Activated CD4-positive, alpha-beta T cell treated with anti-CD3 and anti-CD28 coated beads, Interleukin-2, amount 10 ng/mL, durations not matched to agents 7 days and 5 days (primary cell): ENCODE results near the gene ITCH. TPM values are rescaled to one million over a fixed set of nuclear protein-coding genes. Genes with fewer than 3 reads are reported as not detected.
"Not testable (repeated sequence)": the region's sequence is repeated elsewhere in the genome, so short reads cannot be mapped to it uniquely, and the experiment has no call there.

ENCODE experiments used
- CTCF ChIA-PET: fragments of 350-600 bp; sonication (Branson Sonifier 250); formaldehyde crosslinking; loops from one replicate; lab custom pipeline; 2021; ENCODE audit warnings: antibody characterized with exemption; lab: Charles Lee
- POLR2A ChIA-PET: fragments of 350-600 bp; sonication (Branson Sonifier 250); formaldehyde crosslinking; loops from one replicate; lab custom pipeline; 2021; ENCODE audit warnings: antibody characterized with exemption; lab: Charles Lee
- DNase-seq: peaks from one replicate; pipeline ENCODE4 v3.0.0-alpha.2; 2020
- H3K27ac Mint-ChIP-seq: one replicate; pipeline ENCODE4 v1.8.0; 2021; ENCODE audit warnings: mild to moderate bottlenecking, moderate library complexity, mixed read lengths
- H3K27me3 Mint-ChIP-seq: one replicate; pipeline ENCODE4 v1.8.0; 2021; ENCODE audit warnings: mixed read lengths
- H3K36me3 Mint-ChIP-seq: one replicate; pipeline ENCODE4 v1.8.0; 2021; ENCODE audit warnings: low read depth, mixed read lengths
- H3K4me1 Mint-ChIP-seq: one replicate; pipeline ENCODE4 v1.8.0; 2021; ENCODE audit warnings: mixed read lengths
- H3K4me3 Mint-ChIP-seq: one replicate; pipeline ENCODE4 v1.8.0; 2021; ENCODE audit warnings: mild to moderate bottlenecking, moderate library complexity, mixed read lengths
- H3K9me3 Mint-ChIP-seq: one replicate; pipeline ENCODE4 v1.8.0; 2021; ENCODE audit warnings: mixed read lengths
- total RNA-seq, 2 experiments: library from RNA; stranded (reverse); gene quantifications; one replicate each; pipeline ENCODE4 v1.2.3, GENCODE V29; 2021

Gene ITCH
- total RNA-seq, 2 experiments from 2014 or later: 46.9 to 48.5 TPM

GRCh38 chr20:34514034-34514433 lies 151.0 kb downstream of the ITCH start:
- H3K27ac Mint-ChIP-seq, DNase-seq: not testable (repeated sequence)

DNA sequence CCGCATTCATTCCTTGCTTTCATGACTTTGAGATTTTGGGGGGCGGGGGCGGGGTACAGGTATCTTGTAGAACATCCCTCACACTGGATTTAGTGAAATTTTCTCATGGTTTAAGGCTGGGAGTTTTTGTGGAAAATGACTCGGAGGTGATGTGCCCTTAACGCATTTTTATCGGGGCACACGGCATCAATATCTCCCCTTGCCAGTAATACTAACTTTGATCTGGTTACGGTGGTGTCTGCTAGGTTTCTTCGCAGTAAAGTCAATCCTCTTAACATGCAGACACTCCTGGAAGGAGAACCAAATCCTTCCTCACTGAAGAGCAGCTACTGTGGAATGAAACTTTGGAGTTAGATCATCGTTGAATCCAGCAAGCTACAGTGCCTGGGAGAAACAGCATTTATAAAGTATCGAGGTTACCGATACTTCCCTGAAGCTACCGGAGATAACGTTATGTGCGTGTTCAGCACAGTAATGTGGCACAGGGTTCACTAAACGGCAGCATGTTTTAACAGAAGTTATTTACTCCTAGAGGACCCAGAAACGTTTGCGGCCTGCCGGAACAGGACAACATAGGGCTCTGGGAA lies 151.9 kb downstream of the ITCH start:
- no peaks in the 10 kb centered on the region for H3K9me3 Mint-ChIP-seq
- POLR2A ChIA-PET: interaction anchor here (0.7 to 1.6 kb wide), 2 partner anchors 151 to 737 kb away, joined by 3 to 7 read pairs; partner anchors contain the start of gene ITCH
- H3K36me3 Mint-ChIP-seq: peaks cover 12% of the 10 kb centered on the region
- H3K27ac Mint-ChIP-seq: peak overlapping the region; percentile 94
- H3K4me3 Mint-ChIP-seq: peak overlapping the region; percentile 97
- no peaks in the 10 kb centered on the region for H3K27me3 Mint-ChIP-seq
- peaks cover 27% of the 10 kb centered on the region for H3K4me1 Mint-ChIP-seq
- CTCF ChIA-PET: interaction anchor here (1.0 to 3.4 kb wide), 6 partner anchors 9 to 202 kb away, joined by 3 to 36 read pairs (median 4); no protein-coding TSS in a partner anchor
- no peak for DNase-seq

More at GRCh38 chr20:34514034-34514433, 151.0 kb downstream of the ITCH start:
- H3K4me1 Mint-ChIP-seq: peaks cover 27% of the 10 kb centered on the region
- CTCF ChIA-PET: interaction anchor here (1.2 kb wide), 1 partner anchor 202 kb away, joined by 4 read pairs; no protein-coding TSS in a partner anchor
- H3K36me3 Mint-ChIP-seq: peaks cover 12% of the 10 kb centered on the region
- H3K4me3 Mint-ChIP-seq, H3K27me3 Mint-ChIP-seq, H3K9me3 Mint-ChIP-seq, POLR2A ChIA-PET: not testable (repeated sequence)

- ChIA-PET POLR2A (interaction anchor here (0.7 to 1.6 kb wide), 4 partner anchors 152 to 737 kb away, joined by 3 to 7 read pairs (median 3); partner anchors contain the start of gene ITCH), CTCF (interaction anchor here (1.0 to 3.4 kb wide), 7 partner anchors 10 to 203 kb away, joined by 3 to 36 read pairs (median 4); no protein-coding TSS in a partner anchor)
- Mint-ChIP-seq H3K4me3 (peak overlapping the region; percentile 97), H3K27me3 (no peaks in the 10 kb centered on the region), H3K27ac (peak overlapping the region; percentile 94), H3K36me3 (peaks cover 11% of the 10 kb centered on the region), H3K9me3 (no peaks in the 10 kb centered on the region), H3K4me1 (peaks cover 29% of the 10 kb centered on the region)
- peak; percentile 81 for DNase-seq
Observed at GRCh38 chr20:34515484-34516246, 152.6 kb downstream of the ITCH start.

DNA sequence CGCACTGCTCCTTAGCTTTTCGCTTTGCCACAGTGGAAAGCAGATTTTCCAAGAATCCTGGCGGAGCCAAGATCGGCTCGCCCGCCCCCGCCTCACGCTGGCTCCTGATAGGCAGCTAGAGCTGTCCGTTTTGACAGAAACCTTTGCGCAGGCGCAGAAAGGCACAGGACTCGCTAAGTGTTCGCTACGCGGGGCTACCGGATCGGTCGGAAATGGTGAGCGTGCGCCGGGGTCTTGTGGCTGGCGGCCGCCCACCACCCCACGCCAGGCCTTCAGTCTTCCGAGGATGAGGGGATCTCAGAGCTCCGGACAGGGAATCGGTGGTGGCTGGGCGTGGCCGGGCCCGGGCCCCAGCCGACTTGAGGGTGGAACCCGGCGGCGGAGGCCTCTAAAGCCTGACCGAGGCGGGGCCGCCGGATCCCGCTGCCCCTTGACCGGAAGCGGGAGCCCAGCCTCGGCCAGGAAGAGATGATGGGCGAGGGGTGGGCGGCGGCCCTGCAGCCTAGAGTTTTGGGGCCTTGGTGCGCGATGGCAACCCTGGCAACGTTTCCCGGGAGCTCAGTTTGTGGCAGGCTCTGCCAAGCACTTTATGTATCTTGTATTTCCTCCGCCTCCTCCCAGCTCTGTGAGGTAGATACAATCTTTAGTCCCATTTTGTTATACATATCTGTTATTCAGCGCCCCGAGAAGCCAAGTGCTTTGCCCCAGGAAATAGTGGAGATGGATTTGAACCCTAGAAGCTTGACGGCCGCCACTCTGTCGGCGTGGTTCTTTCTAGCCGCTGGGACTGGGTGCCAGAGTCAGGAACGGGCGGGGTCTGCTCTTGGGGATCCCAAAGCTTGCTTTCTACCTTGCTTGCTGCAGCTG lies 153.4 kb downstream of the ITCH start, which contains the start of gene DYNLRB1:
DYNLRB1 (plus strand) TSS at position 176 of the 867 bp plus-strand sequence; CDS start at position 213, 37 bp downstream.
- H3K9me3 Mint-ChIP-seq: no peaks in the 10 kb centered on the region
- H3K4me3 Mint-ChIP-seq: peak within 1 kb of the TSS; percentile 97

GRCh38 chr20:34517114-34517505 lies 154.0 kb downstream of the ITCH start:
- peak overlapping the region; percentile 94 for H3K27ac Mint-ChIP-seq
- H3K4me3 Mint-ChIP-seq: peak overlapping the region; percentile 97
- ChIA-PET CTCF (interaction anchor here (0.6 to 3.4 kb wide), 6 partner anchors 17 to 374 kb away, joined by 3 to 36 read pairs (median 4); partner anchors contain the start of gene ITCH), POLR2A (no interaction called here)
- peaks cover 10% of the 10 kb centered on the region for H3K36me3 Mint-ChIP-seq
- no peaks in the 10 kb centered on the region for H3K9me3 Mint-ChIP-seq
- no peaks in the 10 kb centered on the region for H3K27me3 Mint-ChIP-seq
- peaks cover 33% of the 10 kb centered on the region for H3K4me1 Mint-ChIP-seq
- DNase-seq: no peak

More for the DNA sequence above, 153.4 kb downstream of the ITCH start, which contains the start of gene DYNLRB1:
- no peaks in the 10 kb centered on the region for H3K27me3 Mint-ChIP-seq
- POLR2A ChIA-PET: interaction anchor here (0.6 to 1.6 kb wide), 4 partner anchors 115 to 214 kb away, joined by 3 to 7 read pairs (median 4); partner anchors contain the start of gene ITCH
- H3K27ac Mint-ChIP-seq: peak within 1 kb of the TSS; percentile 94
- peak; percentile 97 for DNase-seq
- peaks cover 7% of the 10 kb centered on the region for H3K36me3 Mint-ChIP-seq
- CTCF ChIA-PET: interaction anchor here (0.6 to 3.4 kb wide), 9 partner anchors 11 to 373 kb away, joined by 3 to 36 read pairs (median 4); partner anchors contain the start of gene ITCH
- H3K4me1 Mint-ChIP-seq: peaks cover 30% of the 10 kb centered on the region

- Mint-ChIP-seq H3K36me3 (peaks cover 13% of the 10 kb centered on the region), H3K4me1 (peaks cover 32% of the 10 kb centered on the region)
- H3K4me3 Mint-ChIP-seq, H3K27me3 Mint-ChIP-seq, POLR2A ChIA-PET, H3K27ac Mint-ChIP-seq, DNase-seq, H3K9me3 Mint-ChIP-seq: not testable (repeated sequence)
- CTCF ChIA-PET: interaction anchor here (1.2 kb wide), 1 partner anchor 221 kb away, joined by 6 read pairs; no protein-coding TSS in a partner anchor
Observed at GRCh38 chr20:34518863-34519262, 155.8 kb downstream of the ITCH start.

GRCh38 chr20:34519841-34520240 lies 156.8 kb downstream of the ITCH start:
- H3K9me3 Mint-ChIP-seq: not testable (repeated sequence)
- H3K36me3 Mint-ChIP-seq: peaks cover 17% of the 10 kb centered on the region

DNA sequence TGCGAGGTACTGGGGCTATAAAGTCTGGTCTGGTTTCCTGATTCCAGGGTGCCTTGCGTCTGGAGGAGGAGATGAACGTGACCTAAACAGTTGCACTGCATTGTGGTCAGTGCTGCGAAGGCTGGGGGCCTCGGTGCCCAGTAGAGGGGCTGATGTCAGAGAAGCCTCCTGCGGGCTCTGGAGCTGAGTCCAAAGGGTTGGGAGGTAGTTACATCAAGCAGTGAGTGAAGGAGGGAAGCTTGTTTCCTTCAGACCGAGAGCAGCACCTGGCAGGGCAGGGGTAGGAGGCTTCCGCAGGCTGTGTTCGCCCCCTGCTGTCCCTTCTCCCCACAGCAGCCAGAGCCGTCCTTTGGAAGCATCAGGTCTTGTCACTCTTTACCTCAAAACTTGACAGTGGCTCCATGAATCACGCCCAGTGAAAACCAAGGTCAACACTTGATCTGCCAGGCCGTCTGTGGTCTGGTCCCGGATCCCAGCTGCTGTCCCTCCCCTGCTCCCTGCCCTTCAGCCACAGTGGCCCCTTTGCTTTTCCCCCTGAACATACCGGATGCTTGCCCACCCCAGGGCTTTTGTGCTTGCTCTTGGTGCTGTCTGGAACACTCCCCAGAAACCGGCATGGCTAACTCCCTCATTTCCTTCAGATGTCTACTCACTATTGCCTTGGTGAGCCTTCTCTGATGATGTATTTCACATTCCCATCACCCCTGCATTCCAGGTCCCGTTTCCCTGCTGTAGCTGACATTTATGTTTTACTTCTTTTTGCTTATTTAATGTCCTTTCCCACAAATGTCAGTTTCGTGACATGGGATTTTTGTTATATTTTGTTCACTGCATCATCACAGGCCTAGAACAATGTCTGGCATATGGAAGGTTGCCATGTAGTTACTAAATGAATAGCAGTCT lies 160.1 kb downstream of the ITCH start:
- no peak overlapping the region for H3K27ac Mint-ChIP-seq
- peaks cover 19% of the 10 kb centered on the region for H3K4me1 Mint-ChIP-seq
- POLR2A ChIA-PET: interaction anchor here (1.0 kb wide), 1 partner anchor 211 kb away, joined by 3 read pairs; no protein-coding TSS in a partner anchor
- peaks cover 25% of the 10 kb centered on the region for H3K36me3 Mint-ChIP-seq
- DNase-seq: peak; percentile 56
- H3K27me3 Mint-ChIP-seq: no peaks in the 10 kb centered on the region
- CTCF ChIA-PET: interaction anchor here (0.6 to 3.6 kb wide), 4 partner anchors 210 to 333 kb away, joined by 3 to 18 read pairs (median 4); no protein-coding TSS in a partner anchor
- no peaks in the 10 kb centered on the region for H3K9me3 Mint-ChIP-seq
- H3K4me3 Mint-ChIP-seq: no peak overlapping the region

More at GRCh38 chr20:34519841-34520240, 156.8 kb downstream of the ITCH start:
- POLR2A ChIA-PET, DNase-seq, H3K4me3 Mint-ChIP-seq, H3K27me3 Mint-ChIP-seq, H3K27ac Mint-ChIP-seq: not testable (repeated sequence)
- CTCF ChIA-PET: interaction anchor here (1.3 kb wide), 1 partner anchor 207 kb away, joined by 3 read pairs; no protein-coding TSS in a partner anchor
- H3K4me1 Mint-ChIP-seq: peaks cover 33% of the 10 kb centered on the region

- Mint-ChIP-seq H3K4me1 (peaks cover 15% of the 10 kb centered on the region), H3K27me3 (no peaks in the 10 kb centered on the region), H3K36me3 (peaks cover 31% of the 10 kb centered on the region), H3K27ac (no peak overlapping the region), H3K4me3 (no peak overlapping the region), H3K9me3 (no peaks in the 10 kb centered on the region)
- POLR2A ChIA-PET: no interaction called here
- CTCF ChIA-PET: interaction anchor here (0.6 to 3.6 kb wide), 3 partner anchors 211 to 243 kb away, joined by 3 to 18 read pairs (median 3); no protein-coding TSS in a partner anchor
- DNase-seq: no peak
Observed at GRCh38 chr20:34524426-34524825, 161.4 kb downstream of the ITCH start.

DNA sequence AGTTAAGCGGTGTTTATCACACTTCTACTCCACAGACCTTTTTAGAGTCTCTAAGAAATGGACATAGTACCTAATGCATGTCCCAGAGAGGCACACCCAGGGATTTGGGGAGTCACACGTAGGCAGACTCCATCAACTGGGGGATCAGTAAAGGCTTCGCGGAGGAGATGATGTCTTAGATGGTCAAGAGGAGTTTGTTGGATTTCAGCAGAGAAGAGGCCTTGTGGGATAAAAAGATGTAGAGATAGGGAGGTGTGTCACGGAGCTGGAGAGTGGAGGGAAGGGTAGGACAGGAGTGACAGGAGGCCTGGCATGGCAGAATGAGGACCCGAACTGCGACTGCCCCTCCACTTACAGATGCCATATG lies 162.3 kb downstream of the ITCH start:
- CTCF ChIA-PET: interaction anchor here (1.3 kb wide), 1 partner anchor 213 kb away, joined by 3 read pairs; no protein-coding TSS in a partner anchor
- no peaks in the 10 kb centered on the region for H3K9me3 Mint-ChIP-seq
- peaks cover 28% of the 10 kb centered on the region for H3K36me3 Mint-ChIP-seq
- no peak overlapping the region for H3K27ac Mint-ChIP-seq
- no peaks in the 10 kb centered on the region for H3K27me3 Mint-ChIP-seq
- POLR2A ChIA-PET: no interaction called here
- no peak overlapping the region for H3K4me3 Mint-ChIP-seq
- DNase-seq: no peak
- peaks cover 13% of the 10 kb centered on the region for H3K4me1 Mint-ChIP-seq
